ENCODE results near the gene PDCD1.

PDCD1 gene

DNA sequence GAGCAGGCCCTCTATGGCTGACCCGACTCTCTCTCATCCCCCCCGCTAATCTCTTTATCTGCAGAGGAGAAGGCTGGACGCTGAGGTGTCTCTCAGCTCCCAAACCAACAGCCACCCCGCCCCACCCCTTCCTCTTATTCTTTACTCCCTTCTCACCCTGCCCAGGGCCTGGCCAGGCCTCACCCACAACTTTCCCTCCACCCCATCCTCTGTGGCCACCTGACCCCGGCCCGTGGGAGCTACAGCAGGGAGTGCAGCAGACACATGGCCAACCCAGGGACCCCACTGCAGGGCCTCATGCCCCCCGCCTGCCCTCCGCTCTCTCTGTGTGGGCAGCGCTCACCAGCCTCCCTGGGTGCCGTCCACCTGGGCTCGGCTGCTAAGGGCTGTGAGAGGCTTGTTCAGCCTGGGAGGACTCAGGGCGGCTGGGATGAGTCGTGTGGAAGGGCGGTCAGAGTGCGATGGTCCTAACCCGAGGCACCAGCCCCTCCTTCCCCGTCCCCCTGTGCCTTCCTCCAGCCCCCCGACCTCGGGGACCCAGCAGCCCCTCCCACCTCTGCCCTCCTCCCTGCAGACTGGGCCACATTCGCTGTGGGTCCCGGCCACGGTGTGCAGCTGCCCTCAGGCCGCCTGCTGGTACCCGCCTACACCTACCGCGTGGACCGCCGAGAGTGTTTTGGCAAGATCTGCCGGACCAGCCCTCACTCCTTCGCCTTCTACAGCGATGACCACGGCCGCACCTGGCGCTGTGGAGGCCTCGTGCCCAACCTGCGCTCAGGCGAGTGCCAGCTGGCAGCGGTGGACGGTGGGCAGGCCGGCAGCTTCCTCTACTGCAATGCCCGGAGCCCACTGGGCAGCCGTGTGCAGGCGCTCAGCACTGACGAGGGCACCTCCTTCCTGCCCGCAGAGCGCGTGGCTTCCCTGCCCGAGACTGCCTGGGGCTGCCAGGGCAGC is 42.9 kb downstream of the PDCD1 start:
- no peak overlapping the region for H3K4me3 ChIP-seq (ENCODE audit: low read depth, low read length)
- POLR2A ChIA-PET: no interaction called here
- TF ChIP-seq OVOL3 (tag by site-specific recombination; IDR thresholded peaks at IDR 0.05) (no peak), ZIC2 (tag by site-specific recombination; IDR thresholded peaks at IDR 0.05) (peak; percentile 25; the same call in 1 of the 2 replicates)
- TF ChIP-seq, protein P1, sequence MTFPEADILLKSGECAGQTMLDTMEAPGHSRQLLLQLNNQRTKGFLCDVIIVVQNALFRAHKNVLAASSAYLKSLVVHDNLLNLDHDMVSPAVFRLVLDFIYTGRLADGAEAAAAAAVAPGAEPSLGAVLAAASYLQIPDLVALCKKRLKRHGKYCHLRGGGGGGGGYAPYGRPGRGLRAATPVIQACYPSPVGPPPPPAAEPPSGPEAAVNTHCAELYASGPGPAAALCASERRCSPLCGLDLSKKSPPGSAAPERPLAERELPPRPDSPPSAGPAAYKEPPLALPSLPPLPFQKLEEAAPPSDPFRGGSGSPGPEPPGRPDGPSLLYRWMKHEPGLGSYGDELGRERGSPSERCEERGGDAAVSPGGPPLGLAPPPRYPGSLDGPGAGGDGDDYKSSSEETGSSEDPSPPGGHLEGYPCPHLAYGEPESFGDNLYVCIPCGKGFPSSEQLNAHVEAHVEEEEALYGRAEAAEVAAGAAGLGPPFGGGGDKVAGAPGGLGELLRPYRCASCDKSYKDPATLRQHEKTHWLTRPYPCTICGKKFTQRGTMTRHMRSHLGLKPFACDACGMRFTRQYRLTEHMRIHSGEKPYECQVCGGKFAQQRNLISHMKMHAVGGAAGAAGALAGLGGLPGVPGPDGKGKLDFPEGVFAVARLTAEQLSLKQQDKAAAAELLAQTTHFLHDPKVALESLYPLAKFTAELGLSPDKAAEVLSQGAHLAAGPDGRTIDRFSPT (tag by site-specific recombination; IDR thresholded peaks at IDR 0.05): 0 out of 2 replicates have a peak, but pooled peaks have one; percentile 8
- H3K4me1 ChIP-seq (ENCODE audit: control insufficient read depth, insufficient read depth, low read length): no peaks in the 10 kb centered on the region
- H3K36me3 ChIP-seq (ENCODE audit: control insufficient read depth in 2 of 2, insufficient read depth in 1 of 2, low read length in 2 of 2): no peaks in the 10 kb centered on the region
- no peaks in the 10 kb centered on the region for H3K9me3 ChIP-seq (ENCODE audit: control insufficient read depth, insufficient read depth, low read depth, low read length)
- no peak overlapping the region for H3K27ac ChIP-seq (ENCODE audit: extremely low read depth, low read depth, low read length)
- CTCF ChIA-PET: no interaction called here

DNA sequence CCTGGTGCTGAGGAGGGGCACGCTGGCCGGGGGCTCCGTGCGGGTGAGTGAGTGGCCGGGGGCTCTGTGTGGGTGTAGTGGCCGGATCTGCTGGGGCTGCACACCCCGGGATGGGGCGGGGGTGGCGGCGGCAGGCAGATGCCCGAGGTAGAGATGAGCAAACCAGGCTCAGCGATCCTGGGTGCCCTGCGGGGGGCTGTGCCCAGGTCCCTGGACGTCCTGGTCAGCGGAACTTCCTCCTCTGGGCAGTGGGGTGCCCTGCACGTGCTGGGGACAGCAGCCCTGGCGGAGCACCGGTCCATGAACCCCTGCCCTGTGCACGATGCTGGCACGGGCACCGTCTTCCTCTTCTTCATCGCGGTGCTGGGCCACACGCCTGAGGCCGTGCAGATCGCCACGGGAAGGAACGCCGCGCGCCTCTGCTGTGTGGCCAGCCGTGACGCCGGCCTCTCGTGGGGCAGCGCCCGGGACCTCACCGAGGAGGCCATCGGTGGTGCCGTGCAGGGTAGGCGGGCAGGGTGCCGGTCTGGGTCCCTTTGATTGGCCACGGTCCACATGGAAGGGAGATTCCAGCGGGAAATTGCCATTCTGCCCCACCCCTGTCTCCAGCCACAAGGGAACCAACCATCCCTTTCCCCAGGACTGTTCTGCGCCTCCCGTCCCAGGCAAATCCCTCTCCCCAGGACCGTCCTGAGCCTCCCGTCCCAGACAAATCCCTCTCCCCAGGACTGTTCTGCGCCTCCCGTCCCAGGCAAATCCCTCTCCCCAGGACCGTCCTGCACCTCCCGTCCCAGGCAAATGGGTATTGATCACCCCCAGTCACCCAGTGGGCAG is 43.8 kb downstream of the PDCD1 start:
- no peaks in the 10 kb centered on the region for H3K9me3 ChIP-seq (ENCODE audit: control insufficient read depth, insufficient read depth, low read depth, low read length)
- CTCF ChIA-PET: no interaction called here
- H3K27ac ChIP-seq (ENCODE audit: extremely low read depth, low read depth, low read length): no peak overlapping the region
- TF ChIP-seq ZNF514 (tag by site-specific recombination; IDR thresholded peaks at IDR 0.05) (no peak), ZNF548 (tag by site-specific recombination; IDR thresholded peaks at IDR 0.05) (no peak), WT1 (tag by site-specific recombination; IDR thresholded peaks at IDR 0.05) (no peak), ZFHX2 (tag by site-specific recombination; conservative IDR thresholded peaks at IDR 0.05) (0 out of 2 replicates have a peak, but pooled peaks have one; percentile 13), REPIN1 (tag by site-specific recombination; IDR thresholded peaks at IDR 0.05; ENCODE audit: low read depth) (no peak)
- TF ChIP-seq, protein P2, sequence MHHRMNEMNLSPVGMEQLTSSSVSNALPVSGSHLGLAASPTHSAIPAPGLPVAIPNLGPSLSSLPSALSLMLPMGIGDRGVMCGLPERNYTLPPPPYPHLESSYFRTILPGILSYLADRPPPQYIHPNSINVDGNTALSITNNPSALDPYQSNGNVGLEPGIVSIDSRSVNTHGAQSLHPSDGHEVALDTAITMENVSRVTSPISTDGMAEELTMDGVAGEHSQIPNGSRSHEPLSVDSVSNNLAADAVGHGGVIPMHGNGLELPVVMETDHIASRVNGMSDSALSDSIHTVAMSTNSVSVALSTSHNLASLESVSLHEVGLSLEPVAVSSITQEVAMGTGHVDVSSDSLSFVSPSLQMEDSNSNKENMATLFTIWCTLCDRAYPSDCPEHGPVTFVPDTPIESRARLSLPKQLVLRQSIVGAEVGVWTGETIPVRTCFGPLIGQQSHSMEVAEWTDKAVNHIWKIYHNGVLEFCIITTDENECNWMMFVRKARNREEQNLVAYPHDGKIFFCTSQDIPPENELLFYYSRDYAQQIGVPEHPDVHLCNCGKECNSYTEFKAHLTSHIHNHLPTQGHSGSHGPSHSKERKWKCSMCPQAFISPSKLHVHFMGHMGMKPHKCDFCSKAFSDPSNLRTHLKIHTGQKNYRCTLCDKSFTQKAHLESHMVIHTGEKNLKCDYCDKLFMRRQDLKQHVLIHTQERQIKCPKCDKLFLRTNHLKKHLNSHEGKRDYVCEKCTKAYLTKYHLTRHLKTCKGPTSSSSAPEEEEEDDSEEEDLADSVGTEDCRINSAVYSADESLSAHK (tag by site-specific recombination; IDR thresholded peaks at IDR 0.05): no peak
- POLR2A ChIA-PET: no interaction called here
- H3K36me3 ChIP-seq (ENCODE audit: control insufficient read depth in 2 of 2, insufficient read depth in 1 of 2, low read length in 2 of 2): no peaks in the 10 kb centered on the region
- no peaks in the 10 kb centered on the region for H3K4me1 ChIP-seq (ENCODE audit: control insufficient read depth, insufficient read depth, low read length)
- no peak overlapping the region for H3K4me3 ChIP-seq (ENCODE audit: low read depth, low read length)

DNA sequence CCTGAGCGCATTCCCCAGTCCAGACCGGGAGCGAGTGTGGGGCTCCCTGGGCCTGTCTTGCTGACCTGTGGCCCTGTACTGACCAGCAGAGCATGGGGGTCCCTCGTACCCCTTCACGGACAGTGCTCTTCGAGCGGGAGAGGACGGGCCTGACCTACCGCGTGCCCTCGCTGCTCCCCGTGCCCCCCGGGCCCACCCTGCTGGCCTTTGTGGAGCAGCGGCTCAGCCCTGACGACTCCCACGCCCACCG is 44.4 kb downstream of the PDCD1 start:
- no peaks in the 10 kb centered on the region for H3K4me1 ChIP-seq (ENCODE audit: control insufficient read depth, insufficient read depth, low read length)
- no peak overlapping the region for H3K4me3 ChIP-seq (ENCODE audit: low read depth, low read length)
- CTCF ChIA-PET: no interaction called here
- no peak overlapping the region for H3K27ac ChIP-seq (ENCODE audit: extremely low read depth, low read depth, low read length)
- no peaks in the 10 kb centered on the region for H3K9me3 ChIP-seq (ENCODE audit: control insufficient read depth, insufficient read depth, low read depth, low read length)
- H3K36me3 ChIP-seq (ENCODE audit: control insufficient read depth in 2 of 2, insufficient read depth in 1 of 2, low read length in 2 of 2): no peaks in the 10 kb centered on the region
- POLR2A ChIA-PET: no interaction called here
- TF ChIP-seq ZNF211 (tag by site-specific recombination; IDR thresholded peaks at IDR 0.05; ENCODE audit: low read depth): no peak
- TF ChIP-seq ZBTB44 (tag by site-specific recombination; IDR thresholded peaks at IDR 0.05): no peak
- TF ChIP-seq, protein P3, sequence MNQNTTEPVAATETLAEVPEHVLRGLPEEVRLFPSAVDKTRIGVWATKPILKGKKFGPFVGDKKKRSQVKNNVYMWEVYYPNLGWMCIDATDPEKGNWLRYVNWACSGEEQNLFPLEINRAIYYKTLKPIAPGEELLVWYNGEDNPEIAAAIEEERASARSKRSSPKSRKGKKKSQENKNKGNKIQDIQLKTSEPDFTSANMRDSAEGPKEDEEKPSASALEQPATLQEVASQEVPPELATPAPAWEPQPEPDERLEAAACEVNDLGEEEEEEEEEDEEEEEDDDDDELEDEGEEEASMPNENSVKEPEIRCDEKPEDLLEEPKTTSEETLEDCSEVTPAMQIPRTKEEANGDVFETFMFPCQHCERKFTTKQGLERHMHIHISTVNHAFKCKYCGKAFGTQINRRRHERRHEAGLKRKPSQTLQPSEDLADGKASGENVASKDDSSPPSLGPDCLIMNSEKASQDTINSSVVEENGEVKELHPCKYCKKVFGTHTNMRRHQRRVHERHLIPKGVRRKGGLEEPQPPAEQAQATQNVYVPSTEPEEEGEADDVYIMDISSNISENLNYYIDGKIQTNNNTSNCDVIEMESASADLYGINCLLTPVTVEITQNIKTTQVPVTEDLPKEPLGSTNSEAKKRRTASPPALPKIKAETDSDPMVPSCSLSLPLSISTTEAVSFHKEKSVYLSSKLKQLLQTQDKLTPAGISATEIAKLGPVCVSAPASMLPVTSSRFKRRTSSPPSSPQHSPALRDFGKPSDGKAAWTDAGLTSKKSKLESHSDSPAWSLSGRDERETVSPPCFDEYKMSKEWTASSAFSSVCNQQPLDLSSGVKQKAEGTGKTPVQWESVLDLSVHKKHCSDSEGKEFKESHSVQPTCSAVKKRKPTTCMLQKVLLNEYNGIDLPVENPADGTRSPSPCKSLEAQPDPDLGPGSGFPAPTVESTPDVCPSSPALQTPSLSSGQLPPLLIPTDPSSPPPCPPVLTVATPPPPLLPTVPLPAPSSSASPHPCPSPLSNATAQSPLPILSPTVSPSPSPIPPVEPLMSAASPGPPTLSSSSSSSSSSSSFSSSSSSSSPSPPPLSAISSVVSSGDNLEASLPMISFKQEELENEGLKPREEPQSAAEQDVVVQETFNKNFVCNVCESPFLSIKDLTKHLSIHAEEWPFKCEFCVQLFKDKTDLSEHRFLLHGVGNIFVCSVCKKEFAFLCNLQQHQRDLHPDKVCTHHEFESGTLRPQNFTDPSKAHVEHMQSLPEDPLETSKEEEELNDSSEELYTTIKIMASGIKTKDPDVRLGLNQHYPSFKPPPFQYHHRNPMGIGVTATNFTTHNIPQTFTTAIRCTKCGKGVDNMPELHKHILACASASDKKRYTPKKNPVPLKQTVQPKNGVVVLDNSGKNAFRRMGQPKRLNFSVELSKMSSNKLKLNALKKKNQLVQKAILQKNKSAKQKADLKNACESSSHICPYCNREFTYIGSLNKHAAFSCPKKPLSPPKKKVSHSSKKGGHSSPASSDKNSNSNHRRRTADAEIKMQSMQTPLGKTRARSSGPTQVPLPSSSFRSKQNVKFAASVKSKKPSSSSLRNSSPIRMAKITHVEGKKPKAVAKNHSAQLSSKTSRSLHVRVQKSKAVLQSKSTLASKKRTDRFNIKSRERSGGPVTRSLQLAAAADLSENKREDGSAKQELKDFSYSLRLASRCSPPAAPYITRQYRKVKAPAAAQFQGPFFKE (tag by site-specific recombination; IDR thresholded peaks at IDR 0.05; ENCODE audit: borderline replicate concordance): no peak
- no peak for TF ChIP-seq KLF7 (tag by site-specific recombination; IDR thresholded peaks at IDR 0.05; ENCODE audit: borderline replicate concordance)
- no peak for TF ChIP-seq ZNF404 (tag by site-specific recombination; IDR thresholded peaks at IDR 0.05)
- TF ChIP-seq ZEB2 (tag by site-specific recombination; IDR thresholded peaks at IDR 0.05): no peak
- TF ChIP-seq ZNF175 (tag by site-specific recombination; IDR thresholded peaks at IDR 0.05): no peak
- no peak for TF ChIP-seq ZBTB17 (tag by site-specific recombination; IDR thresholded peaks at IDR 0.05)

Data from HEK293 (cell line).